DND-41 (cell line): ENCODE data around the gene CCDC192.

Experiments
- ATAC-seq: fragments of 200-7000 bp; cut with Tn5 transposase; 3 replicates; pipeline ENCODE4 v1.9.1; 2021; ENCODE audit warnings: low read depth; ENCODE audit not compliant: insufficient read depth
- DNase-seq: peaks from one replicate; pipeline ENCODE4 v3.0.0-alpha.2; 2020
- H2AFZ ChIP-seq: 2 replicates; pipeline ENCODE4 v1.6.0; 2012; ENCODE audit warnings: low read depth, low read length
- H3K27ac ChIP-seq: 2 replicates; pipeline ENCODE4 v1.5.1; 2012; ENCODE audit warnings: low read length, inconsistent platforms
- H3K27me3 ChIP-seq: fragments of 200-600 bp; sonication (generic); 2 replicates; pipeline ENCODE4 v1.6.0; 2012; ENCODE audit warnings: low read length, mild to moderate bottlenecking, inconsistent platforms; ENCODE audit not compliant: insufficient read depth, poor library complexity
- H3K36me3 ChIP-seq: 2 replicates; pipeline ENCODE4 v1.5.1; 2012; ENCODE audit warnings: low read length, inconsistent platforms; ENCODE audit not compliant: insufficient read depth
- H3K4me1 ChIP-seq: 2 replicates; pipeline ENCODE4 v1.5.1; 2012; ENCODE audit warnings: mild to moderate bottlenecking, low read length; ENCODE audit not compliant: insufficient read depth
- H3K4me2 ChIP-seq: 2 replicates; pipeline ENCODE4 v1.6.0; 2012; ENCODE audit warnings: mild to moderate bottlenecking, moderate library complexity, low read length, inconsistent platforms; ENCODE audit not compliant: insufficient read depth
- H3K4me3 ChIP-seq, 2 experiments: fragments of 200-600 bp in 1 of 2; shearing (Covaris generic) in 1 of 2; 2 replicates each; pipeline ENCODE4 v1.5.1; 2012 to 2016; ENCODE audit warnings: inconsistent platforms in 2 of 2, low read length in 2 of 2, mild to moderate bottlenecking in 2 of 2, low read depth in 1 of 2, moderate library complexity in 1 of 2
- H3K79me2 ChIP-seq: 2 replicates; pipeline ENCODE4 v1.6.0; 2012; ENCODE audit warnings: low read length, inconsistent platforms; ENCODE audit not compliant: insufficient read depth
- H3K9ac ChIP-seq: 2 replicates; pipeline ENCODE4 v1.6.0; 2012; ENCODE audit warnings: low read depth, mild to moderate bottlenecking, inconsistent platforms, low read length, moderate library complexity
- H3K9me3 ChIP-seq: 2 replicates; pipeline ENCODE4 v1.5.1; 2012; ENCODE audit warnings: low read length, moderate library complexity, mild to moderate bottlenecking, inconsistent platforms; ENCODE audit not compliant: insufficient read depth, severe bottlenecking
- H4K20me1 ChIP-seq: 2 replicates; pipeline ENCODE4 v1.6.0; 2012; ENCODE audit warnings: low read length; ENCODE audit not compliant: insufficient read depth
- CTCF ChIP-seq: IDR thresholded peaks from 2 replicates; pipeline ENCODE4 v1.5.1; 2012; ENCODE audit warnings: borderline replicate concordance, low read length, moderate library complexity, mild to moderate bottlenecking; ENCODE audit not compliant: poor library complexity, severe bottlenecking; ENCODE audit errors: extremely low read depth
- EZH2 ChIP-seq: IDR thresholded peaks from 3 replicates; pipeline ENCODE4 v1.6.1; 2012; ENCODE audit warnings: borderline replicate concordance, low read depth, mild to moderate bottlenecking, moderate library complexity, low read length, inconsistent platforms; ENCODE audit not compliant: severe bottlenecking

Gene CCDC192

GRCh38 chr5:127686424-127686823 lies 16.8 kb upstream of the CCDC192 start:
- no peaks in the 10 kb centered on the region for H3K79me2 ChIP-seq
- H3K4me3 ChIP-seq = no peak overlapping the region
- no peak overlapping the region for H3K27ac ChIP-seq
- no peak overlapping the region for H3K4me2 ChIP-seq
- H3K27me3 ChIP-seq = no peaks in the 10 kb centered on the region
- TF ChIP-seq CTCF = no peak
- no peak for TF ChIP-seq EZH2
- H2AFZ ChIP-seq = no peak overlapping the region
- H3K9me3 ChIP-seq = no peaks in the 10 kb centered on the region
- no peak overlapping the region for H3K9ac ChIP-seq
- no peak for ATAC-seq
- no peaks in the 10 kb centered on the region for H3K4me1 ChIP-seq
- H3K36me3 ChIP-seq = no peaks in the 10 kb centered on the region
- DNase-seq = no peak
- no peaks in the 10 kb centered on the region for H4K20me1 ChIP-seq

GRCh38 chr5:127694518-127695171 lies 8.5 kb upstream of the CCDC192 start:
- no peak overlapping the region for H3K4me3 ChIP-seq
- no peaks in the 10 kb centered on the region for H3K36me3 ChIP-seq
- H3K4me2 ChIP-seq = no peak overlapping the region
- no peaks in the 10 kb centered on the region for H3K4me1 ChIP-seq
- no peak overlapping the region for H3K27ac ChIP-seq
- H3K9me3 ChIP-seq = no peaks in the 10 kb centered on the region
- H3K27me3 ChIP-seq = no peaks in the 10 kb centered on the region
- DNase-seq = no peak
- TF ChIP-seq EZH2 (no peak), CTCF (no peak)
- H3K9ac ChIP-seq = no peak overlapping the region
- ATAC-seq = no peak
- H4K20me1 ChIP-seq = no peaks in the 10 kb centered on the region
- no peaks in the 10 kb centered on the region for H3K79me2 ChIP-seq
- no peak overlapping the region for H2AFZ ChIP-seq

- no peak overlapping the region for H3K4me3 ChIP-seq
- no peaks in the 10 kb centered on the region for H3K4me1 ChIP-seq
- H3K79me2 ChIP-seq = no peaks in the 10 kb centered on the region
- no peak overlapping the region for H3K27ac ChIP-seq
- H4K20me1 ChIP-seq = no peaks in the 10 kb centered on the region
- no peaks in the 10 kb centered on the region for H3K27me3 ChIP-seq
- DNase-seq (no peak), ATAC-seq (no peak)
- no peaks in the 10 kb centered on the region for H3K36me3 ChIP-seq
- no peak overlapping the region for H3K9ac ChIP-seq
- no peak overlapping the region for H3K4me2 ChIP-seq
- H3K9me3 ChIP-seq = no peaks in the 10 kb centered on the region
- TF ChIP-seq CTCF (no peak), EZH2 (no peak)
- no peak overlapping the region for H2AFZ ChIP-seq
Measured at GRCh38 chr5:127695346-127695745, 7.8 kb upstream of the CCDC192 start.
